Activated CD4-positive, alpha-beta T cell treated with anti-CD3 and anti-CD28 coated beads, Interleukin-2, amount 50 U/mL, for 1 hour (primary cell): ENCODE data around the gene SNX32.

Source experiments
- DNase-seq: peaks from one replicate; pipeline ENCODE4 v3.0.0-alpha.2; 2020

SNX32 gene

DNA sequence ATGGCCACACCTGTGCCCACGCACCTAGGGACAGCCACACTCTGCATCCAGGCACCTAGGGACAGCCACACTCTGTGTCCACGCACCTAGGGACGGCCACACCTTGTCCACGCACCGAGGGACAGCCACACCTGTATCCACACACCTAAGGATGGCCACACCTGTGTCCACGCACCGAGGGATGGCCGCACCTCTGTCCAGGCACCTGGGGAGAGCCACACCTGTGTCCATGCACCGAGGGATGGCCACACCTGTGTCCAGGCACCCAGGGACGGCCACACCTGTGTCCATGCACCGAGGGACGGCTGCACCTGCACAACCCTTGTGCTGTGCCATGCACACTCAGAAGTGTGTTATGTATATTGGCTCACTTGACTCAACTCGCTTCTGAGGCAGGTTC, 36.1 kb upstream of the SNX32 start:
- no peak for DNase-seq

DNA sequence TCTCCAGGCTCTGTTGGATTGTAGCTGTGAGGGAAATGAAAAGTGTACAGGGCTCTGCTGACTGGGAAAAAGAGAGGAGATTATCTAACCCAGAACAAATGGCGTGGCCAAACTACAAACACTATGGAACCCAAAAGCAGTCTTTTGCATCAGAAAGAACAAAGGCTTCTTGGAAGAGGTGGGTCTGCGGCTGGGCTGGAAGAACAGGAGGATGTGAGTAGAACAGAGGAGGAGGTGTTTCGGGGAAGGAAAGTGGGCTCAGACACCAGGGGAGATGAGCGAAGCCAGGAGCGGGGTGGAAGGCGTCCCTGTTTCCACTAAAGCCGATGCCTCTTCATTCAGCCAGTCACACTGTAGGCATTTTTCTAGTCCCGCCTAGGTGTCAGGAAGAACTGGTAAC, 34.9 kb upstream of the SNX32 start:
- DNase-seq: no peak

DNA sequence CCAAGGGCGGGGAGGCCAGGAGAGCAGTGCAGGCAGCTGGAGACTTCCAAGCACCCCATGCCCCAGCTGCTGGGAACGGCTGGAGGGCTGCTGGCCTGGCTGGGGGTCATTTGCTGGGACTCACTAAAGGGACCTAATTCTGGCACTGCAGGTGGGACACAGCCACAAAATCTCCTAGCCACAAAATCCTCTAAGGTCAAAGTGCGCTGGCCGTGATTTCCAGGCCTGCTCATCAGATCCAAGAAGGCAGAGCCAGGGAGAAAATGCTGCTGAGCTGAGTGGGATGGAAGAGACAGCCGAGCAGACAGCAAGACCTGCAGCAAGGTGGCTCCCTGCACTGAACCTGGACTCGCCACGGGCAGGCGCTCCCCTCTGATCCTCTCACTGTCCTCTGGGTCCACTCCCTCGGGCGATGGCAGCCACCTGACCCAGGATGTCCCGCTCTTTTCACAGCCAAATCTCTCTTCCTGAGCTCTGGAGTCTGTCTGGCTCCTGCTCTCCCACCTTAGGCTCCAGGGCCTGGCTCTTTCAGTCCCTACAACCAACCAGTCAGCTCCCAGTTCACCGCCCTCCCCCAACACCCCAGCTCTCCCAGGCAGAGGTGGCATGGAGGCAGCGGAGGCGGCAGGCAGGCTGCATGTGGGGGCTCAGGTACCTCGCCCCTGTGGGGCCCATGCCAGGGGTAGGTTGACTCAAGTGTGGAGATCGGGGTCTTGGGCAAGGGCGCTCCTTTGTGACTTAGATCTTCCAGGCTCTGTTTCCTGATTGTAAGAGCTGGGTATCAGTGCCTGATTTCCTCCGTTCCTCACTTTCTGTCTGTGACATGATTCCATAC, 32.4 kb upstream of the SNX32 start:
- no peak for DNase-seq

DNA sequence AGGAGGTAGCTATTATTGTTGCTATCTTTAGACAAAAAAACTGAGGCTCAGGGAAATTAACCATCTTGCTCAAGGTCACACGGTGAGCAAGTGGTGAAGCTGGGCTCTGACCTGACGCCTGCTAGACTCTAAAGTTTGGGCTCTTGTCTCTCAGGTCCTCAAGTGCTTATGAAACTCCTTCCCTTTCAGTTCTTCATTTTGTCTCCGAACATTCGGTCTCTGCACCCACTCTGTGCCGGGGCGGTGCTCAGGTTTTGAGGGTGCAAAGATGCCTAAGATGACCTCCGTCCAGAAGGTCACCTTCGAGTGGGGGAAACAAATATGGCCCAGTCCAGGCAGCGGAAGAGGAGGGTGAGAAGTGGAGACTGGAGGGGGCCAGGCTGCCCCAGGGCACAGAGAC, 30.9 kb upstream of the SNX32 start:
- no peak for DNase-seq

DNA sequence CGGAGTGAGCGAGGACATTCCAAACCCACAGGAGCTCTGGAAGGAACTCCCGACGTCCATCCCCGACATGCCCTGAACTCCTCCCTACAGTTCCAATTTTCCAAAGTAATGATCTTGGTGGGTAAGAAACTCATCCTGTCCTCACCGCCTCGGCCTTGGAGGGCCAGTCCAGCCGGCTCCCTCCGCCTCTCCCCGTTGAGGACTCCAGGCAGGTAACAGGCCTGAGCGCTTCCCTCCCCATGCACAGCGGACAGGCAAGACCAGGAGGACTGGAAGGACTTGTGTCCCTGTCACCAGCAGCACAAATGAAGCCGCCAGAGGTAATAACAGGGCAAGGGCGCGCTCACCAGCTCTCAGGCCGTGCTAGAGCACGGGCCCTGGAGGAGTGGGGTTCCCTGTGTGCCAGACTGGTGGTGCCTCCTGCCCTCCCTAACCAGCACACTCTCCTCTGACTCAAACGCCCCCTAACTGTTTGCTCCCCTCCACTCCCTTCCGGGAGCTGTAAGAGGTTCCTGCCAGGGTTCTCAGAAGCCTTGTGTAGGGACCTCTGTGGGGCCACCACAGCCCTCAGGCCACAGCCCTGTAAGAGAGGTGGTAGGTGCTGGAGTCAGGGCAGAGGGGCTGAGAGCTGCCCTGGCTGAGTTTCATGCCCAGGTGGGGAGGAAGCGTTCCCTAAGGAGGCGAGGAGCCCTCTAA, 29.8 kb upstream of the SNX32 start:
- no peak for DNase-seq

DNA sequence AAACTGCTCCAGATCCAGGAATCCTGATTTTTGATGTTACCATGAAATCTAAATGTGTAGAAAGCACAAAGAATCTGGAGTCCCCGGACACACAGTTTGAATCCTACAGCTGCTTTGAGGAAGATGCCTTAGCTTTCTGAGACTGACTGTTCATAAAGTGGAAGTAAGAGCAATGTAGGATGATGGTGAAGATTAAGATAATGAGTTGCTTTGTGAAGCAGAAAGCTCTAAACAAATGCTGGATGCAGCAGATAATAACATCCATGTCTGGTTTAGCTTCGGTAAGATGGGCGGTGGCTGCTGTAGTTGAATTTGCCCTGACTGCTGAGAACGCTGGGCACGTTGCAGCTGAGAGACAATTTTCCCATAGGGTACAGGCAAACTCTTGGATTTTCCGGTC, 26.8 kb upstream of the SNX32 start:
- no peak for DNase-seq

DNA sequence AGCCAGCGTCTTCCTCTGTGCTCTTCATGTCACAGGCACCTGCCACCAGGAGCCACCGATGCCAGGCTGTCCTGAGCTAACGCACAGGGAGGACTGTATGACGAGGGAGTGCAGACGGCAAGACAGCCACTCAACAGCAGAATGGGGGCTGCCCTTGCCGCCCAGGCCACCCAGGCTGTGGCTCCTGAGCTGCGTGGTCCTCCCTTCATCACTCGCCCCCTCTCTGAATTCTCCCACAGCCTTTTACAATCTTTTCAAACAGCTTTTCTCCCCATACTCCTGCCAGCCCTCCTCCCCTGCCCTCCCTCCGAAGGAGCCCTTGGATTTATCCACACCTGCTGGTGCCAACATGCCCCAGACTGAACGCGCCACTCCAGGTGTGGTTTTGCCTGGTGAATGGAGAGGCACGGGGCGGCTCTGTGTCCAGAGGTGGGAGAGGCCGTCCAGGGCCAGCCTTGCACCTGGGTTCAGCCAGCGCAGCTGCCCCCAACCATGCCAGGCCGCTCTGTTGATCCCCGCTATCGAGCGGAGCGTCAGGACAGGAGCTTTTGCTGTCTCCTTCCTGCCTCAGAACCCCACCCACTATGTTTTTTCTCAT, 24.9 kb upstream of the SNX32 start:
- no peak for DNase-seq

DNA sequence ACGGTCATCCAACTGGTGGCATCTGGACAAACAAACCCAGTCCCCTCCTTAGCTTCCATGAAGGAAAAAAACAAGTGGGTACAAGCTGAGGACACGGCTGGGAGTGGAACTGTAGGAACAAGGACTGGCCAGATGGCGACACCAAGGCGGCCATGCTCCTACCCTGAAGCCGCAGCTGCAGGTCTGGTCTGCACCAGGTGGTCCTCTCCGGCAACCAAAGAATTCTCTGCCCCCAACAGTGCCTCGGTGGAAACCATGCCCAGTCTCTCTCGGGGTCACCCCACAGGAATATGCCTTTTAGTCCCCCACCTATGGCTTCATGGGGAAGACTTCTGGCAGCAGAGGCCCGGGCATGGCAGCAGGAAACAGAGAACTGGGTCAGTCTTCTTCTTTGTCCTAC, 24.3 kb upstream of the SNX32 start:
- DNase-seq: no peak

DNA sequence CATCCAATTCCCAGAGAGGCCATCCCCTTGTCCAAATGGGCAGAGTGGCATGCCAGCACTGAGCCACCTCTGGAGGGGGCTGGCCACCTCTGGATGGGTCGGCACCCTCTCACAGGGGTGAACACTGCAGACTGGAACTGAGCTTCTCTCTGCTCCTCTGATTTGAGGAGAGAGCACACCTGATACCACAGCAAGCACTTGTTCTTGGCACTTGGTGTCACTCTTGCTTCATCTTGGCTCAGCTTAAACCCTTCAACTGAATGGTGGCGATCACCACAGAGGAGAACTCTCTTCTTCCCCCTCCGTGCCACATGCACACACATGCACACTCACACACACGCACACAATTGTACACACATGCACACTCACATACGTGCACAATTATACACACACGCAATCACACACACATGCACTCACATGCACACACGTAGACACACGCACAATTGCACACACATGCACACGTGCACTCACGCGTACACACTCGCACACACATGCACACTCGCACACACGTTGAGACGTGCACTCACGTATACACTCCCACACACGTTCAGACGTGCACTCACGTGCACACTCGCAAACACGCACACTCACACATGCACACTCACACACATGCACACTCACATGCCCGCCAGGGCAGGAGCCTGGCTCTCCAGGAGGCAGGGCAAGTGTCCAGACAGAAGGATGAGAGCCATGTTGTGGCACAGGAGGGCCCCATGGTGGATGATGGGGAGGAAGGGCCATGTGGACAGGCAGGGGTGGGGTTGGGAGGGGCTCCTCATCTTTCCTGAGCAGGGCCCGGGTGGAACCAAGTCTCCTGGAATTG, 23.5 kb upstream of the SNX32 start:
- no peak for DNase-seq

DNA sequence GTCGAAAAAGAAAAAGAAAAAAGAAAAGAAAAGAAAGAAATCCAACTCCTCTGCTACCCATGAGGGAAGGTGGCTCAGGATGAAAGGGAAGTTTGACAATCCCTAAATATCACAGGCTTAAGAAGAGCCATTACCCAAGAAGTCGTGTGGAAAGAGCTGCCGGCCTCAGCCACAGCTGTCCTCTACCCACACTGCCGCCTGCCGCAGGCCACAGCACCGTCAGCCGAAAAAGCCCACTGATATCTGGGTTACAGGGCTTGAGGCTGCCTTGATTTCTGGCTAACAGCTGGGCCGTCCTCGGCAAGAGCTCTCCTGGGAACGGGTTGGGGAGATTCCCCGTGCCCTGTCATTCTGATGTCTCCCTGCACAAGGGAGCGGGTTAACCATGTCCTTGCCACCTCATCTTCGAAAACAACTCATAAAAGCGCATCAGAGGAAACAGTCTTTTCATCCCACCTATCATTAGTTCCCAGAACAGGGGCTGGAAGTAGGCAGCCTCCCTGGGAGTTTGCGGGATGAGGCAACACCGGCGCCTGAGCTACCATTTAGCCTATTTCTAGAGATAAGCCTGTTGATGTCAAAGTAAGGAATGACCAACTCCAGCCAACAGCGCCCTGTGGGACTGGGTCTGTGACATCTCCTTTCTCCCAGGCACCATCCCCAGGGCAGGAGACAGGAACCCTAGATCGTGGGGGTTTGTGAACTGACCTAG, 21.8 kb upstream of the SNX32 start:
- no peak for DNase-seq

DNA sequence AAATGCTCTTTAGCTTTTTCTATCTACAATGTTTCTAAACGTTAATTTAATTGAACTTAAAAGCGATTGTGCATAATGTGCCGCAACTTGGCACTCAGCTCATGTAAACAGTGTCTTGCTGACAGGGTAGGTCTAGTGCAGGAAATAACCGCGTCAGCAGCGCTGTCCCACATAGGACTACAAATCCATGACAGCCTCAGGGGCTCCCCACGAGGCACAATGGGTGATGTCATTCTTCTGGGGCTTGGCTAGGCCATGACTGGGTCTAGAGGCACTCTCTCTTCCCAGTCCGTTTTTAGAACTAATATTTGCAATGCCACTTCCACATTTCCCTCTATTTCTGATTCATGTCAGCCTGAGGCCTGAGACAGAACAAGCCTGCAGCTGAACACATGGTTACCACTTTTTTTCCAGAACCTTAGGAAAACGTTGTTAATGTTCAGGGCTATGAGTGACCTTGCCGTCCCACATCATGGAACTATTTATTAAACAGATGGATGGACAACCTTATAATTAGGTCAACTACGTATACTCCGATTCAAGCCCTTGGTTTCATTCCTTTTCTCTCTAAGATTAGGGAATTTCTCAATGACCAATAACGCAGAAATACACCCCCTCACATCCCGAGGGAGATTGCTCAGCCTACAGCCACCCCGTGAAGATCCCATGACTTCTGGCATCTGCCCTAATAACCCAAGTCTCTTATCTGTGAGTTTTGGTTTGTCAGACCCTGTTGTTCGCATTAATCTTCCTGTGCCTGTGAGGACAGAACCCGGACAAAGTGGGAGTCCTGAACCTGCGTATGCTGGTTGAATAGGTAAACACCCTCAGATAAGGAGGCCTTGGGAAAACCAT, 19.4 kb upstream of the SNX32 start:
- DNase-seq: no peak

DNA sequence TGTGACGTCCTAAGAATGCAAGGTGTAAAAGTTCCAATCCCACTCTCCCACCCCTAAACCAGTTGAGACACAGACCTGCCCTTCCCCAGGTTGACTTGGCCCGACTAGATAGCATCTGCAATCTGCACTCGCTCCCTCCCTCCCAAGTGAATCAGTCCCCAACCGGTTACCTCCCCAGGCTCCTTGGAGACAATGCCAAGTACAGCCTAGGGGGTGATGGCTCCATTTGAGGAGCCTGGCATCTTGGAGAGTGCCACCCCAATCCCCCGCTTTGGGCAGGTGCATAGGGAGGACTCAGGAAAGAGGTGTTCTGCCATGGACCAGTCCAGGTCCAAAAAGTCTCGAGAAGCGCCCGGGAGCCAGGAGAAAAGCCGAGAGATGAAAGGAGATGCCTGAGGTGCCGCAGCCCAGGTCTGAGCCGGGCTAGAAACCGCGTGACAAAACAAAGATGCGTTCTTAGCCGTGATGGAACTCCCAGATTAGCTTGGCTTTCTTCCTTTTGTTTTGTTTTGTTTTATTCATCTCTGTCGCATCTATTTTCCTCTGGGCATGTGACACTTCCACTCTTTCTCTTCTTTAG, 18.7 kb upstream of the SNX32 start:
- no peak for DNase-seq

DNA sequence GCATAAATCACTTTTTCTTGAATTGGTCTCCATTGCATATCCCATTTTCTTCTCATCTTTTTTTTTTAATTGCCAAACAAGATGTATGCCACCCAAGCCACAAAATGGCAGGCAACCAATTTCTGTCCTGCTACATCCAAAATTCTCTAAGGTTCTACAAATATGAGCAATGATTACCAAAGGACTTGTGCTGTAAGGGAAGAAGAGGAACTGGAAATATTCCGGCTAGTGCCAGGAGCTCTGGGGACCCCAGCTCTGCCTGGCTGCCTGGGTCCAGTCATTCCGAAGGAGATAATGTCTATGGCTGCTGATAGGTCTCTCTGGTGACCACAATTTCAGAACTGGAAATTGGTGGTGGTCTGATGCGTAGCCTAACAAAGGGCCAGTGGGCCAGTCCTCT, 17.1 kb upstream of the SNX32 start:
- DNase-seq: no peak

DNA sequence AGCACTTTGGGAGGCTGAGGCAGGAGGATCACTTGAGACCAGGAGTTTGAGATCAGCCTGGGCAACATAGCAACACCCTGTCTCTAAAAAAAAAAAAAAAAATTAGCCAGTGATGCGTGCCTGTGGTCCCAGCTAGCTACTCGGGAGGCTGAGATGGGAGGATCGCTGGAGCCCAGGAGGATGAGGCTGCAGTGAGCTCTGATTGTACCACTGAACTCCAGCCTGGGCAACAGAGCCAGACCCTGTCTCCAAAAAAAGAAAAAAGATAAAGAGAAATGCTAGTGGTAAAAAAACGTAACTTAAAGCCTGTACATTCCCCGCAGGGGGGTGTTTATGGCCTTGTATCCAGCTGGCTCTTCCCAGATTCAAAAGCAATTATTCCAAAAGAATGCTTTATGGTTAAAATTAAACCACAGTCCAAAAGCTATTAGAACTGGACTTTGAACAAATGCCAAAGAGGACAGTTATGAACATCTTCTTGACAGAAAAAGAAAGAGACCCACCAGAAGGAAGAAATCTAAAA, 16.4 kb upstream of the SNX32 start:
- DNase-seq: no peak

DNA sequence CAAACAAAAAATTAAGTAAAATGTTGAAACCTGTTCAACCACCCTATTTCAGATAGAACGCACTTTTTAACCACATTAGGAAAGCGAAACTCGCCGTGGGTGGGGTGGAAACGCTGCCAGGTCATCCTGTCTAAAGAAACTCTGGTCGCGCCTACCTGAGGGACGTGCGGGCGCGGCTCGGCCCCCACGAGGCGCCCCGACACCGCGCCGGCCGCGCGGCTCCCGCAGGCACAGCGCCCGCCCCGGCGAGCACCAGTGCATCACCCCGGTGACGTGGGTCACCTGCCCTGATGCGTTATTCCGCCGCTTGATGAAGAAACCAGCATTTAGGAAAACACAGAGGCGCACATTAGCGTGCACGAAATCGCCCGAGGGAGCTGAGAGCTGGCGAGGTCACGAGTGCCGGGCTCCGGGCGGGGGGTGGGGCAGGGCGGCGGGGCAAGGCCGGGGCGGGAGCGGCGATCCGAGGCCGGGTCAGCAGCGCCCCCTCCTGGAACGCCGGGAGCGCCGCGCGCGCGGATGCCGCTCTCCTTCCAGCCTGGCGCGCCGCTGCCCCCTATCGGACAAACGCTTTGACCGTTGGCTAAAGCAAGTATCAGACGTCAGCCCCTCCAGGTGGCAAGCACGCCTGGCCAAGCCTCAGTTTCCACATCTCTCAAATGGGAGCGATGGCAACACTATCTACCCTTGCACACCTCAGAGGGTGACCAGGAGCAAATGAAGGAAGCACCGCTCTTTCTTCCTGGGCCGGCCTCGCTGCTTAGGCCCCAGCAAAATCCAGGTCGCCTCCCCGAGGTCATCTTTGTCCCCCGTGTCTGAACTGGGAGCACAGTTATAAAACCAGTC, 15.7 kb upstream of the SNX32 start:
- peak; percentile 95 for DNase-seq

DNA sequence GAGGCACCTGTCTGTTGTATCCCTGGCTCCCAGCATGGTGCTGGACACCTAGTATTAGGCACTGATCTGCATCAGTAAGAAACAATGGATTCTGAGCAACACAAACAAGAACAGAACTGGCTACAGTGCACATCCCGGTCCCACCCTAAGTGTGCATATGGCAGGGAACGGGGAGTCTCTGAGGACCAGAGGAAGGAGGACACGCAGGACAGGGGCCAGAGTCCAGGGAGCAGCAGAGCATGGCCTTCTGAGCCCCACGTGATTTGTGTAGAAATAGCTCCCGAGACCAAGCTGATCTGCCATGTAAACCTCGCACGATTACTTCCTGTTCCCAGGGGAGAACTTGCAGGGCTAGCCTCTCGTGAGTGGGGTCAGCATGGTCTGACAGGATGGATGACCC, 12.7 kb upstream of the SNX32 start:
- DNase-seq: no peak

DNA sequence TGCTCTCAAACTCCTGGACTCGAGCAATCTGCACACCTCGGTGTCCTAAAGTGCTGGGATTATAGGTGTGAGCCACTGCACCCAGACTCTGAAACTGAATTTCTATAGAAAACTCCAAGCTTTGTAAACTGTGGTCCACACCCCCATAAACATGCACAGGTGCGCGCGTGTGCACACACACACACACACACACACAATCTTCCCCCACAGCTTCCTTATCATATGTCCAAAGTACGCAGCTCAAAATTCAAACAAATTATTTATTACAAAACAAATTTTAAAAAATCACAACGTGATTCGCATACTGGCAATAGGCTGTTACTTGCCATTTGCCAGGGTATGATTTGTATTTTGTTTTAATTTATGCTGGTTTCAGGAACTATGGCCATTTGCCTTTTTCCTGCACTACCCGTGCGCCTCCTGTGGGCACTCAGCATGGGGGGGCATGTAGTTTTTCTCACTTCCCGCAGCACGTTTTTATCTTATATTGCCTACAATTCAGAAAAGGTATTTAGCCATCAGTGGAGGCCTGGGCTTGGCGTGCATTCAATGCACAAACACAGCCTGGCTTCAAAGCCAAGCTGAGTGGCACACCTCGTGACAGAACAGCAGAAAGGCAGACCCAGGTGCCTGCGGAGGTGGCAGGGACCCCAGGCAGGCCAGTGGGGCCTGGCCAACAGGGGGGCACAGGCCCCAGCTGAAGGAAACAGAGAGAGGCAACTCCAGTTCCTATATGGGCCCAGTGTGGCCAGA, 10.8 kb upstream of the SNX32 start:
- DNase-seq: no peak

DNA sequence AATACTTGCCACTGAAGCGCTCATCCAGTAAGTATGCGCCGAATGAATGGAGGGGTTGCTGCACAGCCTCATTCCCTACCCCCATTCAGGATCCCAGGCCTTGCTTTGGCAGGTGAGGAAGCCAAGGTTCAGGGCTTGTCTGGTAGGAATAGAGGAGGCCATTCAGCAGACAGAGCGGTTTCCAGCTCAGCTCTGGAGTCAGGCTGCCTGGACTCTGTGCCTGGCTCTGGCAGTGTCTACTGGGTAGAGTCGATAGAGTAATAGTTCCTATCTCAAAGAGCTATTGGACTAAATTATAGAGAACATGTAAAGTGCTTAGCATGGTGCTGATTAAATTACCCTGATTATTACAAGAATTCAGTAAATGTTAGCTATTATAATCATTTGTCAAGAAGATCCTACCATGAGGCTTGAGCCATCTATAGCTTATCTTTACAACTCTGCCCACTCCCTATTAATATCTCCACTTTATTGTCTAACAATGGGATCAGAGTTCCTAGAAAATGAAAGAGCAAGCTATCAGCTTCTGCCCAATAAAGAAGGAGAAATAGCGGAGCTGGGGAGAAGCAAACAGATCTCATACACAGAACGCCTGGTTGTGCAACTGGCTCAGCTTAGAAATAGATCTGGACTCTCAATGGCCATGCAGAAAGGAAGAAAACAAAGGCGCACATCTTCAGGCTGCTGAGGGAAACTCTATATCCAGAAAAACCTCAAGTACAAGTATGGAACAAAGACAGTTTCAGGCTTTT, 6.6 kb upstream of the SNX32 start:
- DNase-seq: no peak

DNA sequence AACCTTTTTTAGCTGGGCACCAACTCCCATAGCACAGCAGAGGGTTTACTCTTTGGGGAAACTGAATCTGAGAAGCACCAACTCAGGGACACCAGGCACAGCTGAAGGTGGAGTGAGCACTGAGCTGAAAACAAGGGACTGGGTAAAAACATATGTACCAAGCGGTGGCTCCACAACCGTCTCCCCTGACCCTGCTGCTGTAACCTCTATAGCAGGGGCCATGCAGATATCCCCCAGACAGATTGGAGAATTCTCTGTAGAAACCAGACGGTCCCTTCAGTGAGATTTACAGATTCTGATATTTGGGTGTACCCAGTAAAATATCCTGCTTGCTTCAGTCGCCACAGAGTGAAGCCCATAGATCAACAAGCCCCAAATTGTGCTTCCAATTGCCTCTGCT, 4.3 kb upstream of the SNX32 start:
- DNase-seq: no peak
